Kidney epithelial cell (primary cell): Measurements from ENCODE around the gene SH3RF3. TPM values are rescaled to one million over a fixed set of nuclear protein-coding genes. Genes with fewer than 3 reads are reported as not detected.
"Not testable (repeated sequence)": the region's sequence is repeated elsewhere in the genome, so short reads cannot be mapped to it uniquely, and the experiment has no call there.

Source experiments
- DNase-seq: peaks from one replicate; pipeline ENCODE4 v3.0.0-alpha.2; 2010; ENCODE audit warnings: low read depth
- H3K27me3 ChIP-seq: 2 replicates; pipeline ENCODE4 v1.6.0; 2011; ENCODE audit warnings: low read length; ENCODE audit not compliant: control insufficient read depth, insufficient read depth
- H3K36me3 ChIP-seq: 2 replicates; pipeline ENCODE4 v1.5.1; 2011; ENCODE audit warnings: low read length; ENCODE audit not compliant: control insufficient read depth, insufficient read depth
- H3K4me3 ChIP-seq: 2 replicates; pipeline ENCODE4 v1.5.1; 2011; ENCODE audit warnings: low read depth, mild to moderate bottlenecking, control low read depth, low read length
- CTCF ChIP-seq: IDR thresholded peaks from 2 replicates; pipeline ENCODE4 v1.5.1; 2011; ENCODE audit warnings: mild to moderate bottlenecking, moderate library complexity, low read length, control low read depth, inconsistent platforms; ENCODE audit not compliant: insufficient read depth, poor library complexity, severe bottlenecking
- total RNA-seq: library from RNA; depleted of rRNA; stranded (reverse); fragments of >200 nt; gene quantifications from 2 replicates; pipeline ENCODE4 v1.2.3, GENCODE V29; 2015

Gene SH3RF3
- total RNA-seq, 1 donor from 2014 or later: 9.6 TPM

GRCh38 chr2:109531896-109532727, 403.1 kb downstream of the SH3RF3 start:
- H3K27me3 ChIP-seq: peaks cover 2% of the 10 kb centered on the region
- no peak for TF ChIP-seq CTCF
- H3K4me3 ChIP-seq: no peak overlapping the region
- no peak for DNase-seq
- no peaks in the 10 kb centered on the region for H3K36me3 ChIP-seq

- no peaks in the 10 kb centered on the region for H3K36me3 ChIP-seq
- H3K4me3 ChIP-seq: no peak overlapping the region
- TF ChIP-seq CTCF: no peak
- peaks cover 2% of the 10 kb centered on the region for H3K27me3 ChIP-seq
- DNase-seq: no peak
These were observed 403.7 kb downstream of the SH3RF3 start for GRCh38 chr2:109532728-109533076.

GRCh38 chr2:109533823-109534222, 404.8 kb downstream of the SH3RF3 start:
- DNase-seq: no peak

GRCh38 chr2:109535217-109535946, 406.4 kb downstream of the SH3RF3 start:
- H3K27me3 ChIP-seq: peaks cover 2% of the 10 kb centered on the region
- H3K36me3 ChIP-seq: no peaks in the 10 kb centered on the region
- H3K4me3 ChIP-seq: no peak overlapping the region
- no peak for TF ChIP-seq CTCF
- no peak for DNase-seq

More at GRCh38 chr2:109533823-109534222, 404.8 kb downstream of the SH3RF3 start:
- H3K36me3 ChIP-seq: no peaks in the 10 kb centered on the region
- H3K27me3 ChIP-seq: peaks cover 2% of the 10 kb centered on the region
- TF ChIP-seq CTCF: no peak
- no peak overlapping the region for H3K4me3 ChIP-seq

GRCh38 chr2:109536556-109536955, 407.6 kb downstream of the SH3RF3 start:
- DNase-seq, H3K27me3 ChIP-seq, H3K4me3 ChIP-seq, H3K36me3 ChIP-seq: not testable (repeated sequence)

- no peak for TF ChIP-seq CTCF
- H3K36me3 ChIP-seq: no peaks in the 10 kb centered on the region
- H3K27me3 ChIP-seq: no peaks in the 10 kb centered on the region
- no peak for DNase-seq
- no peak overlapping the region for H3K4me3 ChIP-seq
These were observed 408.7 kb downstream of the SH3RF3 start for GRCh38 chr2:109537565-109538222.
